H1 (cell line): ENCODE measurements around the gene KCNMA1.

Experiments used
- CTCF ChIP-seq, 3 experiments: IDR thresholded peaks; 1 replicate in 2 of 3; 2 replicates in 1 of 3; pipeline versions ENCODE4 v1.5.1 to v1.6.1; 2011; ENCODE audit warnings: low read length in 3 of 3, mild to moderate bottlenecking in 3 of 3, inconsistent platforms in 2 of 3, low read depth in 1 of 3, moderate library complexity in 1 of 3; ENCODE audit not compliant: insufficient read depth in 1 of 3; ENCODE audit errors: control extremely low read depth in 1 of 3
- EZH2 ChIP-seq: fragments of 200-600 bp; sonication (generic); IDR thresholded peaks from 2 replicates; pipeline ENCODE4 v1.7.1; 2012; ENCODE audit warnings: low read depth, mild to moderate bottlenecking, moderate library complexity, low read length, inconsistent platforms; ENCODE audit not compliant: severe bottlenecking
- JUND ChIP-seq: IDR thresholded peaks from 2 replicates; pipeline ENCODE4 v1.6.1; 2011; ENCODE audit warnings: mild to moderate bottlenecking, improper control_type of control experiment, low read length
- KDM4A ChIP-seq: IDR thresholded peaks from one replicate; pipeline ENCODE4 v1.7.1; 2012; ENCODE audit warnings: low read depth, mild to moderate bottlenecking, moderate library complexity, low read length, inconsistent platforms; ENCODE audit not compliant: severe bottlenecking
- NANOG ChIP-seq: IDR thresholded peaks from 2 replicates; pipeline ENCODE4 v1.6.1; 2011; ENCODE audit warnings: low read length, low read depth, mild to moderate bottlenecking, inconsistent platforms; ENCODE audit not compliant: insufficient read depth, poor library complexity, severe bottlenecking
- RAD21 ChIP-seq, 2 experiments: IDR thresholded peaks in 1 of 2; conservative IDR thresholded peaks in 1 of 2; 2 replicates each; pipeline ENCODE4 v1.6.1; 2011; ENCODE audit warnings: low read depth in 2 of 2, low read length in 2 of 2, improper control_type of control experiment in 1 of 2, inconsistent platforms in 1 of 2, mild to moderate bottlenecking in 1 of 2, moderate library complexity in 1 of 2
- RFX5 ChIP-seq: IDR thresholded peaks from 2 replicates; pipeline ENCODE4 v1.6.1; 2011; ENCODE audit warnings: low read depth, low read length, improper control_type of control experiment, borderline replicate concordance

GRCh38 chr10:77091597-77092165 lies 545.9 kb downstream of the KCNMA1 start:
- no peak for TF ChIP-seq JUND
- TF ChIP-seq CTCF (IDR thresholded peaks at IDR 0.05; ENCODE audit: control extremely low read depth in 1 of 3, insufficient read depth in 1 of 3, low read depth in 1 of 3, low read length in 3 of 3), result no peak
- no peak for TF ChIP-seq RAD21 (IDR thresholded peaks at IDR 0.05 in 1 of 2, conservative IDR thresholded peaks at IDR 0.05 in 1 of 2; ENCODE audit: low read depth in 2 of 2, low read length in 2 of 2)
- TF ChIP-seq NANOG, result no peak
- TF ChIP-seq EZH2, result no peak
- TF ChIP-seq KDM4A, result no peak
- no peak for TF ChIP-seq RFX5
